COR-L47 (cell line): ENCODE results near the gene CYP46A1.

Experiments
- DNase-seq: peaks from one replicate; lab custom pipeline; 2025; lab: John Stamatoyannopoulos, UW

CYP46A1 gene

GRCh38 chr14:99744199-99744872 is 60.2 kb downstream of the CYP46A1 start:
- peak; percentile 57 for DNase-seq

GRCh38 chr14:99744873-99745224 is 60.8 kb downstream of the CYP46A1 start:
- DNase-seq, result no peak

- no peak for DNase-seq
Observed at GRCh38 chr14:99745307-99745951, 61.3 kb downstream of the CYP46A1 start.

GRCh38 chr14:99747167-99747566 is 63.1 kb downstream of the CYP46A1 start:
- DNase-seq, result no peak

- DNase-seq, result no peak
Observed at GRCh38 chr14:99747582-99748330, 63.7 kb downstream of the CYP46A1 start.

GRCh38 chr14:99748529-99748928 is 64.4 kb downstream of the CYP46A1 start:
- DNase-seq, result no peak

GRCh38 chr14:99749142-99749541 is 65.0 kb downstream of the CYP46A1 start:
- DNase-seq, result no peak

GRCh38 chr14:99749763-99750715 is 65.9 kb downstream of the CYP46A1 start:
- no peak for DNase-seq

- no peak for DNase-seq
Observed at GRCh38 chr14:99750746-99751450, 66.8 kb downstream of the CYP46A1 start.

GRCh38 chr14:99751539-99752485 is 67.7 kb downstream of the CYP46A1 start:
- DNase-seq, result no peak

GRCh38 chr14:99752486-99753121 is 68.5 kb downstream of the CYP46A1 start:
- no peak for DNase-seq

GRCh38 chr14:99753225-99754140 is 69.4 kb downstream of the CYP46A1 start:
- no peak for DNase-seq

- DNase-seq, result no peak
Observed at GRCh38 chr14:99754141-99755067, 70.3 kb downstream of the CYP46A1 start.

- DNase-seq, result no peak
Observed at GRCh38 chr14:99755068-99755405, 70.9 kb downstream of the CYP46A1 start.

GRCh38 chr14:99755629-99756603 is 71.8 kb downstream of the CYP46A1 start:
- no peak for DNase-seq

- no peak for DNase-seq
Observed at GRCh38 chr14:99756796-99757195, 72.7 kb downstream of the CYP46A1 start.
